ENCODE measurements around the gene CNDP1.
A peak's percentile ranks its signal among the peaks of the same experiment; 100 is the strongest.
"Not testable (repeated sequence)": the region's sequence is repeated elsewhere in the genome, so short reads cannot be mapped to it uniquely, and the experiment has no call there.

The CNDP1 gene

DNA sequence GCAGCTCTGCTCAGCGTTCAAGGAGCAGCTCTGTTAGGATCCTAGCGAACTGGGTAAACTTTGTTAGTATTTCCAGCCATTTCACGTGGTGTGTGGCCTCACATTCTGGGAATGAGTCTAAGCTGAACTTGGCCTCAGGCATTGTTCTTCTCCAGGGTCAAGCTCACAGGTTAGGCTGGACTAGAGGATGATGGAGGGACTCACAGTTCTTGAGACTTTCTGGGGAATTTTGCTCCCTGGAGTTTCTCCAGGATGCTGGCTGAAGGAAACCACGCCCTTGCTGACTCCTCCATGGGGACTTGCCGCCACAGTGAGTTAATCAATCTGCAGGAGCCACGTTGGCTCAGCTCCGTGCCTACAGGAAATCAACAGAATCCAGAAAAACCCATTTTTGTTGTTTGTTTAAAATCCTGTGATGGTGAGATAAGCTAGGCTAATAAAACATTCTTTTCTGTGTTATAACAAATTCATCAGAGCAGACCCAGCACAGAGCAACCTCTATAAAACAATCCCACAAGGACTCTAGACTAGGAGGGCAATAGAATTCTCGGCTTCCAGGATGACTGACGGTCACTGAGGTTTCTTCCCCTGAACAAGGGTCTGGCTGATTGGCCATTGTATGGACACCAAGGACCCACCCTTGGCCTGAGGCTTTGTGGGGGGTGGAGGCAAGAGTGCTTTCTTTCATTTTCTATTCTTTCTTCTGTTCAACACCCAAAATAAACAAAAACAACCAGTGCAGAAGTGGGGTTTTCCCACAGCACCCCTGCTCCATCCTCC lies 12.6 kb downstream of the CNDP1 start:
- DNase-seq: no peak

DNA sequence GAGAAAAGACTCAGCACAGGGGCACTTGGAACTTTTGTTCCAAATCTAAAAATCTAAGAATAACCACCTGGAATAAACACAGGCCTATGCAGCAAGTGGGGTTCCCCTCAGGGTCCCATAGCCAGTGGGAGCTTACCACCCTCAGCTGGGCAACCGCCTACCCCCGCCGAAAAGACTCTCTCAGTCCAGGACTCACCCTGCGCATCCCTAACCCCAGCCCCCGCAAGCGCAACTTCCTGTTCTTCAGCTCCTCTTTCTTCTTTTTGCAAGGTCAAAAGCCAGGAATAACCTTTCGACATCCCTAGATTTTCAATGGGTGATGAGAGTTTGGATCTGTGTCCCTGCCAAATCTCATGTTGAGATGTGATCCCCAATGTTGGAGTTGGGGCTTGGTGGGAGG lies 13.6 kb downstream of the CNDP1 start:
- no peak for DNase-seq

DNA sequence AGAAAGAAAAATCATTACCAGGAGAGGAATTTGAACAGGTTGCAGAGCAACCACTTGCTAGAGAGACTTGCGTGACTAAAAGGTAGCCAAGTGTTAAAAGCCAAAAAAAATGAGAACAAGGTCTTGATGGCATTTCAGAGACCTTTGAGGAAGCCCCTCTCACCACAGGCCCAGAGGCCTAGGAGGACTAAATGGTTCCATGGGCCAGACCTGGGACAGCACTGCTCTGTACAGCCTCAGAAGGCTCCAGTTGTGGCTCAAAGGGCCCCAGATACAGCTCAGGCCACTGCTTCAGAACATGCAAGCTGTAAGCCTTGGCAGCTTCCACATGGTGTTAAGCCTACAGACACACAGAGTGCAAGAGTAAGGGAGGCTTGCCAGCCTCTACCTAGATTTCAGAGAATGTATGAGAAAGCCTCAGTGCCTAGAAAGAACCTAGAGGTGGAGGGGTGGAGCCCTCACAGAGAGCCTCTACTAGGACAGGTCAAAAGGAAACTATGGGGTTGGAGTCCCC lies 15.3 kb downstream of the CNDP1 start:
- no peak for DNase-seq

DNA sequence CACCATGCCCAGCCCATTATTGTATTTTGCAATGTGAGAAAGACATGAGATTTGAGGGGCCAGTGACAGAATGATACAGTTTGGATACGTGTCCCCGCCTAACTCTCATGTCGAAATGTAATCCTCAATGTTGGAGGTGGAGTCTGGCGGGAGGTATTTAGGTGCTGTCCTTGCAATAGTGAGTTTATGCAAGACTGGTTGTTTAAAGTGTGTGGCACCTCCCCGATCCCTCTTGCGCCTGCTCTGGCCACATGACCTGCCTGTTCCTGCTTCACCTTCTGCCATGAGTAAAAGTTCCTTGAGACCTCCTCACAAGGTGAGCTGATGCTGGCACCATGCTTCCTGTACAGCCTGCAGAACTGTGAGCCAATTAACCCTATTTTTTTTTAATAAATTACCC lies 16.6 kb downstream of the CNDP1 start:
- DNase-seq: no peak

DNA sequence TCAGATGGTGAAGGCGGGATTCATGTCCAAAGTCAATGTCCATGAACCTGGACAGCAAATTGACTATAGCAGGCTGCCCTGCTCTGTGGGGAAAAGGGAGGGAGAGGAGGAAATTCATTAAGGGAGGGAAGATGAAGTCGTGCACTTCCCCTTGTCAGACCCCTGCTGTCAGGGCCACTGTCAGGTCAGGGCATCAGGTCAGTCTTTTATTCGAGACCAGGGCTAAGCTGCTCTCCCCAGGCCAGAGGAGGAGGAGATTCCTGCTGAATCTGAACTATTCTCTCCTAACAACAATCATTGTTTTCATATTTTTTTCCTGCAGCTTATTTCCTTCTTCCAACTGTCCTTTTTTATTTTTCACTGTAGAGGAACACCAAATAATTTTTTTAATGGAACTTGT lies 17.2 kb downstream of the CNDP1 start:
- no peak for DNase-seq

DNA sequence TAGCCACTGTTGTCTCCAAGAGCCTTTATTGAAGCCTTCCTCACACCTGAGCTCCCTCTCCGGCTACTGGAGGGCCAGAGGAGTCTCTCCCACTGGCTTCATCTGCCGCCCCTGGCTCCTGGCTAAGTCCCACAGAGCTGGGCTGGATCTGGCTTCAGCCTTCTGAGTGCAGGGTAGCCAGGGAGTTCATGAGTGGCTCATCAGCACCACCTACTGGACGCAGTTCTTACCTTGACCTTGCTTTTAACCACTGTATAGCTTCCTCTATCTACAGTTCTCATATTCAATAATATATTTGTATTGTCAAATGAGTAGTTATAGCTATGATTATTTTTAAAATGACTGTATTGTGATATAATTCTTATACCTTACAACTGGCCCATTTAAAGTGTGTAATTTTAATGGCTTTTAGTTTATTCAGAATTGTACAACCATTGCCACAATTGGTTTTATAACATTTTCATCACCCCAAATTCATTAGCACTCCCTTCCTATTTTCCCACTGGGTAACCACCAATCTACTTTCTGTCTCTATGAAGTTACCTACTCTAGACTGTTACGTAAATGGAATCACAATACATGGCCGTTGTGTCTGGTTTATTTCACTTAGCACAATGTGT lies 17.7 kb downstream of the CNDP1 start:
- peak; percentile 45 for DNase-seq

DNA sequence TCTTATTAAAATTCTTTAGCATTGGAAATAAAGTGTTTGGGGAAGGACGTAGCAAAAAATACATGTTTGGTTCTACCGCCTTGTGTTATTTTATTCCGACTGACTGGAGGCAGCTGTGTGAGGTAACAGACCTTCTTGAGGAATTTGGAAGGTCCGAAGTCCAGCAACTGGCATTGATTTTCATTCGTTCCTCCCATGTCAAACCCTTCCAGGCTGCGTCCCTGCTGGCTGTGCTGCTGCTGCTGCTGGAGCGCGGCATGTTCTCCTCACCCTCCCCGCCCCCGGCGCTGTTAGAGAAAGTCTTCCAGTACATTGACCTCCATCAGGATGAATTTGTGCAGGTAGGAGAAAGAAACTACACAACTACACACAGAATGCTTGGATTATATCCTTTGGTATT lies 21.8 kb downstream of the CNDP1 start:
- DNase-seq: no peak

DNA sequence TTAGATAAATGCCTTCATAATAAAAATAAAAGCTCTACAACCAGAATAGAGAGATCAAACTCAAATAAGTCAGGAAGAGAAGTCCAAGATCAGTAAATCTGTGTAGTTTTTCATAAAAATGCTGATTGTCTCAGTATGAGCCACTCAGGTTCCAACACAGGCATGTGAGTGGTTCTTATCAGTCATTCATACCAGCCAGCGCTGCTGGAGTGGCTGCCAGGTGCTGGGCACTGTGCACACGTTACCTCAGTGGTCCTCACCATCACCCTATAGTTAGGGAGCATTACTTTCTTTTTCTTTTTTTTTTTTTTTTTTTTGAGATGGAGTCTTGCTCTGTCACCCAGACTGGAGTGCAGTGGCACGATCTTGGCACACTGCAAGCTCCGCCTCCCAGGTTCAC lies 23.8 kb downstream of the CNDP1 start:
- DNase-seq: no peak

DNA sequence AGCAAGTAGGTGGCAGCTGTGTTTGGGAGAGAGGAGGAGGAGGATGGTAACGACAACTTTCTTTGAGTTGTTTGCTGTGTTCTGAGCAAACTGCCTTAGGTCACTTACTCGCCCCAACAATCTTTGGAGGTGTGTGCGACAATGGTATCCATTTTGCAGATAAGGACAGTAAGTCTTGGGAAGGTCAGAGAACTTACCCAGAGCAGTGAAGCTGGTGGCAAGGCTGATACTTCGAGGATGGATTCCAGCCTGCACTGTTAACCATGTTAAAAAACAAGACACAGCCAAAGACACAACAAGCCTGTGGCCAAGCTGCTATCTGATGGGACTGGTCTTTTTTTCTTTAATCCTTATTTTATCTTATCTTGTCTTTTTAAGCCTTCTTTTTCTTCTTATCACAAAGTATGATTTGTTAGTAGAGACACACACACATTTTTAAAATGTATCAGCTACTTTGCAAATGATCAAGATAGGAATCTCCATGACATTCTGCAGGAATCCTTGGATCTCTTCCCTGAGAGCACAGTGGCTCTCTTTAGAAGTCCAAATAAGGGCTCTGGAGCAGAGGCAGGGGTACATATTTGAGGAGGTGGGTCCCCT lies 27.9 kb downstream of the CNDP1 start:
- no peak for DNase-seq

DNA sequence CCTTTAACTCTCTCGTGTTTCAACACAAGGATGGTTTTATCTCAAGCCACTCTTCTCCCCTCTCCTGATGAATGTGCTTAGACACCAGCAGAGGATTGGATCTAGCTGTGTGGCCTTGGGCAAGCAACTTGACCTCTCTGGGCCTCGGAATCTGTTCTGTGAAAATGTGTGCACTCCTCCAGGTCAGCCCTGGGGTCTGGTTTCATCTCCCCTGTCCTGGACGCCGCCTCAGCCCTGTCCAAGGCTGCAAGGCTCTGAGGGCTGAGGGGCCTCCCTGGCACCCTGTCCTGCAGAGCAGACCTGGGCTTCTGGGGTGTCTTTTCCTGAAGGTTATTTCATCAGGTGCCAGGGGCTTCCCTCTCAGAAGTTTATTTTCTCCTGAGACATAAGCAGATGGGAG lies 28.5 kb downstream of the CNDP1 start:
- no peak for DNase-seq

DNA sequence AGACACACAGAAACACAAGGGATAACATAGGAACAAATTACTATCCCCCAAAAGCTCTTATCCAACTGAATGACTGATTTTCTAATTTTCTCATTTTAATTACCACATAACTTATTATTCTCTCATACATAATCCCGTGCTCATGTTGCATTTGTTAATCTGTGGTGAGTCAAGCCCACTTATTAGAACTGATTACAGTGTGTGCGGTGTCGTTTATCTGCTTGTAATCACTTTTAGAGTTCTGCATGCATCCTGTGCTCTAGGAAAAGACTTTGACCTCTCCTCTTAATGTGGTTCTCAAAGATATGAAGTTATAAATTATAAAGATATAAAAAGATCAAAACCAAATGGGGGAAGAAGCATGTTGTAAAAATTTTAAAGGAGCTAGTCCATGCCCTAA lies 29.7 kb downstream of the CNDP1 start:
- DNase-seq: no peak

DNA sequence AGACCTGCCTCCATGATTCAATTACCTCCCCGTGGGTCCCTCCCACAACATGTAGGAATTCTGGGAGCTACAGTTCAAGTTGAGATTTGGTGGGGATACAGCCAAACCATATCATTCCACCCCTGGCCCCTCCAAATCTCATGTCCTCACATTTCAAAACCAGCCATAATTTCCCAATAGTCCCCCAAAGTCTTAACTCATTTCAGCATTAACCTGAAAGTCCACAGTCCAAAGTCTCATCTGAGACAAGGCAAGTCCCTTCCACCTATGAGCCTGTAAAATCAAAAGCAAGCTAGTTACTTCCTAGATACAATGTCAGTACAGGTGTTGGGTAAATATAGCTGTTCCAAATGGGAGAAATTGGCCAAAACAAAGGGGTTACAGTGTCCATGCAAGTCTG lies 30.9 kb downstream of the CNDP1 start:
- DNase-seq: not testable (repeated sequence)

DNA sequence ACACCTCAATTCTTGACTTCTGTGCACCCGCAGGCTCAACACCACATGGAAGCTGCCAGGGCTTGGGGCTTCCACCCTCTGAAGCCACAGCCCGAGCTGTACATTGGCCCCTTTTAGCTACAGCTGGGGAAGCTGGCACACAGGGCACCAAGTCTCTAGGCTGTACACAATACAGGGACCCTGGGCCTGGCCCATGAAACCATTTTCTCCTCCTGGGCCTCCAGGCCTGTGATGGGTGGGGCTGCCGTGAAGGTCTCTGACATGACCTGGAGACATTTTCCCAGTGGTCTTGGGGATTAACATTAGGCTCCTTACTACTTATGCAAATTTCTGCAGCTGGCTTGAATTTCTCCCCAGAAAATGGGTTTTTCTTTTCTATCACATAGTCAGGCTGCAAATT lies 31.7 kb downstream of the CNDP1 start:
- DNase-seq: not testable (repeated sequence)

DNA sequence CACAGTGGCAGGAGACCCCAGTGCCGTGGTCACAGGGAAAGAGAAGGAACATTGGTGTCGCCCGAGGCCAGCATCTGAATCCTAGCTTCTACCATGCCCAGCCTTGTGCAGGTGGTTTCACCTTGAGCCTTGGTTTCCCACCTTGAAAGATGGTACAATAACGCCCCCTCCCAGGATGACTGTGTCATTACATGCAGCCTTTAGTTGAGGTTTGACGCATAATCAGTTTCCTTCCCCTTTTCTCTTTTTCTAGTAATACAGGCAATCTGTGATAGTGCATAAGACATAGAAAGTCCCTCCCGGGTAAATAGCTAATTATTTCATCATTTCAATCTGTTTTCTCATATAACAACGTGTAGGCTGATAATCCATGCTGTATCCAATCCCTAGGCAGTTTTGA lies 33.5 kb downstream of the CNDP1 start:
- no peak for DNase-seq

DNA sequence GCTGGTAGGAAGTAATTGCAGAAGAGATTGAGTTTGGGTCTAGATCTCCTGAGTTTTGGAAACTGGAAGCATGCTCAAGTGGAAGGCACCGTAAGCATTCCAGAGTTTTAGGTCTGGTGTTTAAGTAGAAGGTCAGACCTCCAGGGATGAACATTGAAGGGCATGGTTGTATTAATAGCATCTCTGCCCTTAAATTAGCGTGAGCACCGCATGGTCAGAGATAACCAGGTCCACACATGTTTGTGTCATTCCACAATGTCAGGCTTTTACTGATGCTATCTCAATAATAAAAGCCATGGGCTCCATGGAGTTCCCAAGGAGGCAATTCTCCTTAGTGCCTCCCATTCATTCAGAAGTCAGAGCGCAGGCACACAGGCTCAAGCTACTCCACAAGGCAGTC lies 35.1 kb downstream of the CNDP1 start:
- no peak for DNase-seq

DNA sequence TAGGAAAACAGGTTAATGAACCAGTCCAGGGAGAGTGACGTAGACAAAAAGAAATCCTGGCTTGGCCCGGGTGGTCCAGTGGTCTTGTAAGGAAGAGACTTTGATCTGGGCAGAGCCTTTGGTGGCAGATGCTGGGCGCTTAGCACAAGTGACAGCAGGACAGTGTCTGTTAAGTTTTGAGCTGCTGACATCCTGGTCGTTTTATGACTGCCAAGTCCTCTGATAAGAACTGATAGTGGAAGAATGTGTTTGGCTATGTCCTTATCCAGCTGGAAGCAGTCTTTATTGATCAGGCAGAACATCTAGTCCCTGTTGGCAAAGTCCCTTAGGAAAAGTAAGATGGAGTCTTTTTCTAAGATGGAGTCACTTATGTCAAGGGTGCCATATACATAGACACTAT lies 36.0 kb downstream of the CNDP1 start:
- DNase-seq: no peak

DNA sequence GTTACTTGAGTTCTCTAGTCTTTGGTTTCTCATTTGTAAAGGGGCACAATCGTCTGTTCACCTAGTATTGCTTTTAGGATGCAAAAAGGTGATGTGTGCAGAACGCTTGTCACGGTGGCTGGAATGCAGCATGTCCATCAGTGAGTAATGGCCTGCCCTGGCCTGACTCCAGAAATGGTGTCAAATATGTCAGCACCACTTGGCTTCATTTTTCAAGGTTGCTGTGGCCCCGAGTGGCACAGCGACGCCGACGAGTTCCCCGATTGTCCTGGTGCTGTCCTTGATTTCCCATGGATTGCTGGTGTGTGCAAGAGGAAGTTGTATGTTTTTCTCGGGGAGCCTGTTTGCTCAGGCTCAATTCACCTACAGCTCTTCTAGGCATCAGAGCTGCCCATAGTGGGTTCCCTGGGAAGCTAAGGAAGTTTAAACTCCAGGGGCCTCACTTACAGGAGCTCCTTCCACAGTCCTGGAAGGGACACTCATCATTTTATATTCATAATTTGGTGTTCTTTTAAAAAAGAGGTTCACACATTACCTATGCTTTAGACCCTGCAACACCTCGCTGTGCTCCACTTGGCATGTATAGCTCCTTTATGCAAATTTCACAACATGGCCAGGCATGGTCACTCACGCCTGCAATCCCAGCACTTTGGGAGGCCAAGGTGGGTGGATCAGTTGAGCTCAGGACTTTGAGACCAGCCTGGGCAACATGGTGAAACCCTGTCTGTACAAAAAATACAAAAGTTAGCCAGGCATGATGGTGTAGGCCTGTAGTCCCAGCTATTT lies 37.8 kb downstream of the CNDP1 start:
- no peak for DNase-seq

DNA sequence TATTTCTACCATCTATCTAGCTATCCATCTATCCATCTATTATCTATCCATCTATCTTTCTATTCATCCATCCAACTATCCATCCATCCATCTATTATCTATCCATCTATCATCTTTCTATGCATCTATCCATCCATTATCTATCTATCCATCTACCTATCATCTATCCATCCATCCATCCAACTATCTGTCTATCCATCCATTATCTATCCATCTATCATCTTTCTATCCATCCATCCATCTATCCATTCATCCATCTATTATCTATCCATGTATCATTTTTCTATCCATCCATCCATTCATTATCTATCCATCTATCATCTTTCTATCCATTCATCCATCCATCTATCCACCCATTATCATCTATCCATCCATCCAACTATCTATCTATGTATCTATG lies 38.8 kb downstream of the CNDP1 start:
- DNase-seq: no peak

DNA sequence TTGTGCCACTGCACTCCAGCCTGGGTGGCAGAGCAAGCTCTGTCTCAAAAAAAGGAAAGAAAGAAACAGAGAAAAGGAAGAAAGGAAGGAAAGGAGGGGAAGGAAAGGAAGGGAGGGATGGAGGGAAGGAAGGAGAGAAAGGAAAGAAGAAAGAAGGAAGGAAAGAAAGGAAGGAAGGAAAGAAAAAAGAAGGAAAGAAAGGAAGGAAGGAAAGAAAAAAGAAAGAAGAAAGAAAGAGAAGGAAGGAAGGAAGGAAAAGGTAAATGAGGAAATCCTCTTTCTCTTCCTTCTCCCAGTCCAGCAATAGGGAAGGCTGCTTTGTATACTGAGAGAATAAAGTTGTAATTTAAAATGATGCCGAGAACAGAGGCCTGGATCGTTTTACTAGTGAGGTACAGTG lies 40.6 kb downstream of the CNDP1 start:
- no peak for DNase-seq

DNA sequence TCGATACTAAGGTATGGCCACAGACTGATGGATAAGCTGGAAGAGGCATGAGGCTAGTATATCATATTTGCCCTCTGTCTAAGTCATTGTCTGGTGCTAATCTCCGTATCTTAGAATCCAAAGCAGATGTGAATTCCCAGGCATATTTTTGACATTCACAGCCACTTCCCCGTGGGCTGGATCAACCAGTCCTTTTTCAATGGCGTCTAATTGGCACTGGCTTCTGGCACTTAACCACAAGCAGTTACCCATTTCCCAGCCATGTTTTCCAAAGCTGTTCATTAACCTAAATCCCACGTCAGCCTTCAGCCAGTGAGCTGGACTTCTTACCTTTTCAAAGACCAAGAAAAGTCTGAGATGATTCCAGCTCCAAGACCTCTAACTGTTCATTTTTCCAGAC lies 42.7 kb downstream of the CNDP1 start:
- no peak for DNase-seq

DNA sequence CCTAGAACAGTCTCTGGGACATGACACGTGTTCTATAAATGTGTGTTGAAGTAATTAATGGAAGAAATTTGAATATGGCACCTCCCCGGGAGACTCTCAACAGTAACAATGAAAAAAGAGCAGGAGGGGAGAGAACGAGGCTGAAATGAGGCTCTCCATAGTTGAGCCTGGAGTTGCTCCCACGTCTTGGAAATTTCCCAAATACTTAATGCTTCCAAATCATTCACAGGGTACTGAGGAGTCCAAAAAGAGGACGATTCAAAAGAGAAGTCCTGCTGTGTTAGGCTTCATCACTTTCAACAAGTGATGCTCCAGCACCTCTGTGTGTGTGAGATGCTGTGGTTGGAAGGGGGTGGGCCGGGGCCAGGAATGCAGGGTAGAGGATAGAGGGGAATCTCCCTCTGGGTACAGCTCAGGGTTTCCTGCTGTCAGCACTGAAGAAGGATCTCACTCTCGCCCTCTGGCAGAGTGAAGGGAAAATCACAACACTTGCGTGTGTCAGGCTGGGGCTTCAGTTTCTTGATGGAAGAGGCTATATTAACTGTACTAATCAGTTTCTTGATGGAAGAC lies 45.3 kb downstream of the CNDP1 start:
- DNase-seq: no peak

DNA sequence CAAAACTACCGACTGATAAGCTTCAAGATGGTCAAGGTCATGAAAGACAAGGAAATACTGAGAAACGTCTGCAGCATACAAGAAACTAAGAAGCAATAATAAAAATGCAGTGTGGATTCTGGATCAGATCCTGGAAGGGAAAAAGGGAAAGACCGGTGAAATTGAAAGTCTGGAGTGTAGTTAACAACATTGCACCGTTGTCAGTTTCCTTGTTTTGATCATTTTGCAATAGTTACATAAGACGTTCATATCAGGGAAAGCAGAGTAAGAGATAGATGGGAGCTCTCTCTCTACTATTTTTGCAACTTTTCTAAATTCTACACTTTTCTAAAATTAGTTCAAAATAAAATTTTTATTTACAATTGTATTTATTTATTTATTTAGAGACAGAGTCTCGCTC lies 48.3 kb downstream of the CNDP1 start:
- no peak for DNase-seq

DNA sequence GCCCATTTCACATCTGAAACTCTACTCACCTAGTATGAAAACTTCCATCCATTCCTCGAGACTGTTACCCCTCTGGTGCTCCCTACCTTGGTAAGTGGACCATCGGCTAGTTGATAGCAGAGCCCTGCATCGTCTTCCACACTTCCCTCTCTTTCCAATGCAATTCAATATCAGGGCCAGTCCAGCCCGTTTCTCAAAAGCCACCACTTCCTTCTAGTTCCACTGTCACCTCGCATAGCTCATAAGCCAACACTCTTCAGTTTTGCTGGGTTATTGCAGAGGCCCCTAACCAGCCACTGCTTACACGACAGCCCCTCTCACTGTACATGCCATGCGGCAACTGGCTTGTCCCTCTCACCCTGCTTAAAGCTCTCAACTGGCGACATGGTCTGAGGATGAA lies 53.1 kb downstream of the CNDP1 start:
- no peak for DNase-seq
